HCT116 (cell line): ENCODE measurements around the gene ABCB6. TPM values are rescaled to one million over a fixed set of nuclear protein-coding genes. Genes with fewer than 3 reads are reported as not detected.

Experiments used
- ATAC-seq: fragments of 200-7000 bp; cut with Tn5 transposase; 2 replicates; pipeline ENCODE4 v1.9.1; 2020; ENCODE audit warnings: mild to moderate bottlenecking, moderate library complexity
- BruUV-seq: library from RNA; stranded (reverse); fragments of 400-500 nt; replicated peaks from 2 replicates; lab custom pipeline; 2021; lab: Mats Ljungman, UMichigan
- CTCF ChIA-PET: fragments of 300-600 bp; sonication (Branson Sonifier 250); formaldehyde crosslinking; loops from one replicate; lab custom pipeline; 2021; ENCODE audit warnings: antibody characterized with exemption; lab: Charles Lee
- POLR2A ChIA-PET: fragments of 300-600, 350-600 bp; sonication (Branson Sonifier 250); formaldehyde crosslinking; loops from one replicate; lab custom pipeline; 2021; ENCODE audit warnings: antibody characterized with exemption; lab: Charles Lee
- RAD21 ChIA-PET, 2 experiments: fragments of 300-600 bp; sonication (Branson Sonifier 250); formaldehyde crosslinking; loops; one replicate each; lab custom pipeline; 2023; ENCODE audit warnings: low total read pairs in 2 of 2; ENCODE audit not compliant: uncharacterized antibody in 2 of 2, unreplicated experiment in 2 of 2, low non-redundant PET in 1 of 2; lab: Charles Lee
- DNase-seq: peaks from one replicate; pipeline ENCODE4 v3.0.0-alpha.2; 2010; ENCODE audit warnings: low read depth, low spot score
- H2AFZ ChIP-seq: fragments of 200-600 bp; shearing (Covaris generic), sonication (generic); 2 replicates; pipeline ENCODE4 v1.6.1; 2017; ENCODE audit warnings: low read depth, mixed run types, mixed read lengths, antibody characterized with exemption, low read length; ENCODE audit not compliant: poor library complexity, severe bottlenecking
- H3K27ac ChIP-seq: 2 replicates; pipeline ENCODE4 v1.5.1; 2012; ENCODE audit warnings: low read depth, low read length
- H3K27me3 ChIP-seq: fragments of 200-600 bp; sonication (generic); 2 replicates; pipeline ENCODE4 v1.6.1; 2016; ENCODE audit warnings: mixed run types, low read length, mixed read lengths; ENCODE audit not compliant: insufficient read depth
- H3K36me3 ChIP-seq, 2 experiments: fragments of 200-500 bp in 1 of 2; fragments of 200-600 bp in 1 of 2; sonication (Bioruptor generic) in 1 of 2; sonication (generic) in 1 of 2; 2 replicates each; pipeline versions ENCODE4 v1.5.1 to v1.6.1; 2014 to 2016; ENCODE audit warnings: low read length in 2 of 2, inconsistent platforms in 1 of 2, mixed read lengths in 1 of 2, mixed run types in 1 of 2; ENCODE audit not compliant: insufficient read depth in 2 of 2, control insufficient read depth in 1 of 2
- H3K4me1 ChIP-seq, 2 experiments: fragments of 200-600 bp in 1 of 2; sonication (generic) in 1 of 2; 2 replicates each; pipeline versions ENCODE4 v1.5.1 to v1.6.1; 2012 to 2017; ENCODE audit warnings: low read length in 2 of 2, inconsistent platforms in 1 of 2, mild to moderate bottlenecking in 1 of 2, mixed read lengths in 1 of 2, mixed run types in 1 of 2, moderate library complexity in 1 of 2; ENCODE audit not compliant: insufficient read depth in 2 of 2, control insufficient read depth in 1 of 2
- H3K4me2 ChIP-seq: fragments of 200-600 bp; sonication (generic); 2 replicates; pipeline ENCODE4 v1.6.1; 2017; ENCODE audit warnings: mixed run types, low read length, mixed read lengths
- H3K4me3 ChIP-seq, 2 experiments: fragments of 200-600 bp in 1 of 2; sonication (generic) in 1 of 2; replicated peaks in 1 of 2; 2 replicates each; pipeline ENCODE4 v1.5.1; 2011 to 2016; ENCODE audit warnings: low read length in 2 of 2, control low read depth in 1 of 2, low read depth in 1 of 2, mild to moderate bottlenecking in 1 of 2, mixed read lengths in 1 of 2, mixed run types in 1 of 2
- H3K79me2 ChIP-seq: fragments of 200-600 bp; sonication (generic); 2 replicates; pipeline ENCODE4 v1.6.1; 2017; ENCODE audit warnings: mild to moderate bottlenecking, mixed run types, low read length, moderate library complexity, mixed read lengths; ENCODE audit not compliant: insufficient read depth
- H3K9ac ChIP-seq: fragments of 200-600 bp; sonication (generic); 2 replicates; pipeline ENCODE4 v1.6.1; 2016; ENCODE audit warnings: low read length, mixed read lengths
- H3K9me2 ChIP-seq: fragments of 200-600 bp; sonication (generic), shearing (Covaris generic); 2 replicates; pipeline ENCODE4 v1.6.1; 2017; ENCODE audit warnings: mixed run types, mild to moderate bottlenecking, moderate library complexity; ENCODE audit not compliant: insufficient read depth
- H3K9me3 ChIP-seq, 2 experiments: fragments of 200-500 bp in 1 of 2; fragments of 200-600 bp in 1 of 2; sonication (Bioruptor generic) in 1 of 2; sonication (generic) in 1 of 2; 2 replicates each; pipeline ENCODE4 v1.6.1; 2014 to 2017; ENCODE audit warnings: low read length in 2 of 2, mixed read lengths in 2 of 2, inconsistent platforms in 1 of 2, low read depth in 1 of 2, mild to moderate bottlenecking in 1 of 2, mixed run types in 1 of 2, moderate library complexity in 1 of 2; ENCODE audit not compliant: control insufficient read depth in 1 of 2, insufficient read depth in 1 of 2
- H4K20me1 ChIP-seq: fragments of 200-600 bp; sonication (generic), shearing (Covaris generic); 2 replicates; pipeline ENCODE4 v1.6.1; 2017; ENCODE audit warnings: mixed run types, mild to moderate bottlenecking, moderate library complexity; ENCODE audit not compliant: insufficient read depth
- EGR1 ChIP-seq: IDR thresholded peaks from 2 replicates; pipeline ENCODE4 v1.6.1; 2012; ENCODE audit warnings: low read depth
- ELF1 ChIP-seq: IDR thresholded peaks from 2 replicates; pipeline ENCODE4 v1.6.1; 2012; ENCODE audit warnings: low read depth, borderline replicate concordance
- FOSL1 ChIP-seq: IDR thresholded peaks from 2 replicates; pipeline ENCODE4 v1.6.1; 2012; ENCODE audit warnings: low read depth
- JUND ChIP-seq: IDR thresholded peaks from 2 replicates; pipeline ENCODE4 v1.6.1; 2012
- POLR2AphosphoS5 ChIP-seq: IDR thresholded peaks from 2 replicates; pipeline ENCODE4 v1.6.1; 2011; ENCODE audit warnings: mild to moderate bottlenecking, low read depth, low read length, moderate library complexity
- RAD21 ChIP-seq: IDR thresholded peaks from 2 replicates; pipeline ENCODE4 v1.6.1; 2012; ENCODE audit warnings: low read depth, mild to moderate bottlenecking
- SIN3A ChIP-seq: IDR thresholded peaks from 2 replicates; pipeline ENCODE4 v1.6.1; 2012; ENCODE audit warnings: low read depth
- SP1 ChIP-seq: IDR thresholded peaks from 2 replicates; pipeline ENCODE4 v1.6.1; 2012; ENCODE audit warnings: low read depth
- ZFX ChIP-seq: fragments of 450-650 bp; IDR thresholded peaks from 2 replicates; pipeline ENCODE4 v1.6.1; 2017
- ZNF274 ChIP-seq: fragments of 200-500 bp; sonication (Bioruptor generic); IDR thresholded peaks from 2 replicates; pipeline ENCODE4 v1.6.1; 2014; ENCODE audit warnings: mild to moderate bottlenecking, low read depth, low read length, inconsistent platforms
- intact Hi-C: fragments of 100-400 bp; cut with micrococcal nuclease; formaldehyde crosslinking; loops from 2 replicates; pipeline ENCODE4 v1.10.0; 2022
- total RNA-seq: library from RNA; stranded (reverse); gene quantifications from one replicate; pipeline ENCODE4 v1.2.1, GENCODE V29; 2021; ENCODE audit not compliant: unreplicated experiment
- TF ChIP-seq, protein P1 (sequence below): IDR thresholded peaks from 2 replicates; pipeline ENCODE4 v1.6.1; 2011; ENCODE audit warnings: mild to moderate bottlenecking, low read length, moderate library complexity; ENCODE audit not compliant: insufficient replicate concordance; ENCODE audit errors: extremely low read depth

The ABCB6 gene
- total RNA-seq, 1 experiment from 2014 or later = 24.5 TPM

DNA sequence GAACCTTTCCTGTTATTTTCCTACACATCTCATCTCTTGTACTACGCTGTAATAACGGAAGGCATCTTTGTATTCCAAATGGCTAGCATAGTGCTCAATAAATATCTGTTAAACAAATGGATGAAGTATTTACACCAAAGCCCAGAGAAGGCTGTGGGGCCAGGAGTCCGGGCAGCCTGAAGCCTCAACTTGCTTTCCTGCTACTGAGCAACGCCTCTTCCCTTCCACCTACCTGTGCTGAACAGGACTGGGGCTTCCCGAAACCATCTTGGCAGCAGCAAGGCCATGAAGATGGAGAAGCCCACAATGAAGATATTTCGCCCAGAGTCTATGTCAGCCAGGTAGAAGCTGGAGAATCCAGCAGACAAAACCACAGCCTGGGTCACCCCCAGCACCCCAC lies 55.6 kb downstream of the ABCB6 start:
- ChIA-PET CTCF (interaction anchor here (1.4 to 1.9 kb wide), 2 partner anchors 115 to 132 kb away, joined by 3 to 6 read pairs; no protein-coding TSS in a partner anchor), POLR2A (no interaction called here), RAD21 (no interaction called here)
- Histone ChIP-seq H2AFZ (no peak overlapping the region), H4K20me1 (no peaks in the 10 kb centered on the region), H3K9me2 (no peaks in the 10 kb centered on the region), H3K79me2 (no peaks in the 10 kb centered on the region), H3K4me2 (no peak overlapping the region), H3K27me3 (no peaks in the 10 kb centered on the region), H3K9ac (no peak overlapping the region), H3K4me1 (peaks cover 5 to 16% of the 10 kb centered on the region in 2 experiments; a peak in 3 of 4 replicates), H3K27ac (no peak overlapping the region), H3K4me3 (no peak overlapping the region), H3K36me3 (no peaks in the 10 kb centered on the region), H3K9me3 (no peaks in the 10 kb centered on the region)
- DNase-seq (no peak), ATAC-seq (no peak)
- TF ChIP-seq SIN3A (no peak), POLR2AphosphoS5 (no peak), ZNF274 (no peak), ZFX (no peak), SP1 (no peak), FOSL1 (no peak), EGR1 (no peak), JUND (no peak), RAD21 (no peak), ELF1 (no peak)
- TF ChIP-seq, protein P1, sequence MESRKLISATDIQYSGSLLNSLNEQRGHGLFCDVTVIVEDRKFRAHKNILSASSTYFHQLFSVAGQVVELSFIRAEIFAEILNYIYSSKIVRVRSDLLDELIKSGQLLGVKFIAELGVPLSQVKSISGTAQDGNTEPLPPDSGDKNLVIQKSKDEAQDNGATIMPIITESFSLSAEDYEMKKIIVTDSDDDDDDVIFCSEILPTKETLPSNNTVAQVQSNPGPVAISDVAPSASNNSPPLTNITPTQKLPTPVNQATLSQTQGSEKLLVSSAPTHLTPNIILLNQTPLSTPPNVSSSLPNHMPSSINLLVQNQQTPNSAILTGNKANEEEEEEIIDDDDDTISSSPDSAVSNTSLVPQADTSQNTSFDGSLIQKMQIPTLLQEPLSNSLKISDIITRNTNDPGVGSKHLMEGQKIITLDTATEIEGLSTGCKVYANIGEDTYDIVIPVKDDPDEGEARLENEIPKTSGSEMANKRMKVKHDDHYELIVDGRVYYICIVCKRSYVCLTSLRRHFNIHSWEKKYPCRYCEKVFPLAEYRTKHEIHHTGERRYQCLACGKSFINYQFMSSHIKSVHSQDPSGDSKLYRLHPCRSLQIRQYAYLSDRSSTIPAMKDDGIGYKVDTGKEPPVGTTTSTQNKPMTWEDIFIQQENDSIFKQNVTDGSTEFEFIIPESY = no peak
- intact Hi-C loops = no loop called here
- no TSS peak for BruUV-seq
